Liver (tissue), 9 donors: Measurements from ENCODE around the gene DOCK8. TPM values are rescaled to one million over a fixed set of nuclear protein-coding genes. Genes with fewer than 3 reads are reported as not detected.

Experiments used
- DNase-seq: peaks from one replicate; pipeline ENCODE4 v3.0.0-alpha.2; 2017; ENCODE audit warnings: low spot score
- H3K27ac ChIP-seq, 2 donors: one replicate each; pipeline ENCODE4 v1.7.0; 2013; ENCODE audit warnings: inconsistent platforms in 2 of 2, low read length in 2 of 2, control low read depth in 1 of 2, low read depth in 1 of 2, mild to moderate bottlenecking in 1 of 2
- H3K27me3 ChIP-seq, 4 donors: one replicate each; pipeline versions ENCODE4 v1.6.1 to v1.7.0; 2013; ENCODE audit warnings: low read length in 3 of 4, inconsistent platforms in 1 of 4, mild to moderate bottlenecking in 1 of 4, moderate library complexity in 1 of 4; ENCODE audit not compliant: control insufficient read depth in 4 of 4, insufficient read depth in 4 of 4
- H3K36me3 ChIP-seq, 4 donors: one replicate each; pipeline versions ENCODE4 v1.6.1 to v1.7.0; 2013; ENCODE audit warnings: low read length in 3 of 4, mild to moderate bottlenecking in 3 of 4, low read depth in 1 of 4, moderate library complexity in 1 of 4; ENCODE audit not compliant: control insufficient read depth in 4 of 4, insufficient read depth in 3 of 4
- H3K4me1 ChIP-seq, 4 donors: one replicate each; pipeline versions ENCODE4 v1.6.1 to v1.7.0; 2013; ENCODE audit warnings: low read length in 3 of 4, mild to moderate bottlenecking in 3 of 4, moderate library complexity in 1 of 4; ENCODE audit not compliant: control insufficient read depth in 4 of 4, insufficient read depth in 4 of 4
- H3K4me3 ChIP-seq, 3 donors: one replicate each; pipeline versions ENCODE4 v1.6.1 to v1.7.0; 2013; ENCODE audit warnings: low read length in 3 of 3, control low read depth in 1 of 3, low read depth in 1 of 3, mild to moderate bottlenecking in 1 of 3
- H3K9ac ChIP-seq, 2 donors: one replicate each; pipeline ENCODE4 v1.7.0; 2013; ENCODE audit warnings: low read length in 2 of 2, mild to moderate bottlenecking in 2 of 2, moderate library complexity in 2 of 2, control low read depth in 1 of 2, low read depth in 1 of 2
- H3K9me3 ChIP-seq, 4 donors: one replicate each; pipeline versions ENCODE4 v1.6.1 to v1.7.0; 2013; ENCODE audit warnings: low read length in 3 of 4; ENCODE audit not compliant: control insufficient read depth in 4 of 4
- ATF3 ChIP-seq: IDR thresholded peaks from 2 replicates; pipeline ENCODE4 v1.6.1; 2016; ENCODE audit warnings: antibody characterized with exemption
- EGR1 ChIP-seq, 2 donors: IDR thresholded peaks; 2 replicates each; pipeline ENCODE4 v1.6.1; 2016 to 2018; ENCODE audit warnings: antibody characterized with exemption in 2 of 2, low read depth in 2 of 2
- FOXA1 ChIP-seq: IDR thresholded peaks from 2 replicates; pipeline ENCODE4 v1.6.1; 2016; ENCODE audit warnings: antibody characterized with exemption
- FOXA2 ChIP-seq: IDR thresholded peaks from 2 replicates; pipeline ENCODE4 v1.6.1; 2016; ENCODE audit warnings: antibody characterized with exemption
- GABPA ChIP-seq, 2 donors: IDR thresholded peaks in 1 of 2; conservative IDR thresholded peaks in 1 of 2; 2 replicates each; pipeline ENCODE4 v1.6.1; 2016; ENCODE audit warnings: antibody characterized with exemption in 2 of 2, mild to moderate bottlenecking in 1 of 2, moderate library complexity in 1 of 2
- HNF4A ChIP-seq, 2 donors: conservative IDR thresholded peaks; 2 replicates each; pipeline ENCODE4 v1.6.1; 2016; ENCODE audit warnings: antibody characterized with exemption in 2 of 2, mild to moderate bottlenecking in 2 of 2
- HNF4G ChIP-seq: IDR thresholded peaks from 2 replicates; pipeline ENCODE4 v1.6.1; 2016; ENCODE audit warnings: antibody characterized with exemption
- JUND ChIP-seq, 2 donors: IDR thresholded peaks; 2 replicates each; pipeline ENCODE4 v1.6.1; 2016; ENCODE audit warnings: antibody characterized with exemption in 2 of 2
- MAX ChIP-seq: IDR thresholded peaks from 2 replicates; pipeline ENCODE4 v1.6.1; 2016; ENCODE audit warnings: antibody characterized with exemption
- NR2F2 ChIP-seq: IDR thresholded peaks from 2 replicates; pipeline ENCODE4 v1.6.1; 2016; ENCODE audit warnings: antibody characterized with exemption
- RAD21 ChIP-seq, 2 donors: IDR thresholded peaks; 2 replicates each; pipeline ENCODE4 v1.6.1; 2016; ENCODE audit warnings: antibody characterized with exemption in 2 of 2, mild to moderate bottlenecking in 2 of 2
- REST ChIP-seq: IDR thresholded peaks from 2 replicates; pipeline ENCODE4 v1.6.1; 2016; ENCODE audit warnings: antibody characterized with exemption, mild to moderate bottlenecking
- RXRA ChIP-seq, 2 donors: IDR thresholded peaks; 2 replicates each; pipeline ENCODE4 v1.6.1; 2017 to 2018; ENCODE audit warnings: antibody characterized with exemption in 2 of 2, mild to moderate bottlenecking in 1 of 2
- SP1 ChIP-seq: IDR thresholded peaks from 2 replicates; pipeline ENCODE4 v1.6.1; 2018; ENCODE audit warnings: antibody characterized with exemption, mild to moderate bottlenecking
- TAF1 ChIP-seq: conservative IDR thresholded peaks from 2 replicates; pipeline ENCODE4 v1.6.1; 2016; ENCODE audit warnings: antibody characterized with exemption, mild to moderate bottlenecking
- YY1 ChIP-seq: IDR thresholded peaks from 2 replicates; pipeline ENCODE4 v1.6.1; 2016; ENCODE audit warnings: antibody characterized with exemption, mild to moderate bottlenecking
- ZBTB33 ChIP-seq: IDR thresholded peaks from 2 replicates; pipeline ENCODE4 v1.6.1; 2016; ENCODE audit warnings: antibody characterized with exemption
- WGBS: extraction: QIAGEN DNeasy Blood & Tissue Kit; methylation state at CpG from one replicate; pipeline ENCODE4 v1.1.7; 2013; 5-methylcytosine and 5-hydroxymethylcytosine counted together
- polyA plus RNA-seq, 2 donors: library from polyadenylated mRNA; stranded (reverse) in 1 of 2; unstranded in 1 of 2; fragments of 200-250 nt in 1 of 2; fragments of >200 nt in 1 of 2; fragmentation: Nextera tagmentation in 1 of 2; extraction: Ambion mirVana in 1 of 2; gene quantifications; one replicate each; pipeline versions ENCODE4 v1.2.1 to v1.2.3, GENCODE V29; 2013 to 2015
- total RNA-seq, 2 donors: library from RNA; depleted of rRNA; stranded (reverse); fragments of >200 nt; gene quantifications; one replicate each; pipeline ENCODE4 v1.2.3, GENCODE V29; 2014
- TF ChIP-seq, protein P1 (sequence below): fragments of 150-350 bp; IDR thresholded peaks from 2 replicates; pipeline ENCODE4 v1.5.1; 2017; ENCODE audit warnings: improper control_type of control experiment, low read depth, low read length; ENCODE audit not compliant: missing input control
- donor health status: healthy.
- donor health status: healthy.
- donor health status: healthy.
- donor health status: healthy.
- donor health status: healthy.

Gene DOCK8
- total and polyA plus RNA-seq, 4 donors, result 3.8 to 22.6 (median 7.4) TPM

DNA sequence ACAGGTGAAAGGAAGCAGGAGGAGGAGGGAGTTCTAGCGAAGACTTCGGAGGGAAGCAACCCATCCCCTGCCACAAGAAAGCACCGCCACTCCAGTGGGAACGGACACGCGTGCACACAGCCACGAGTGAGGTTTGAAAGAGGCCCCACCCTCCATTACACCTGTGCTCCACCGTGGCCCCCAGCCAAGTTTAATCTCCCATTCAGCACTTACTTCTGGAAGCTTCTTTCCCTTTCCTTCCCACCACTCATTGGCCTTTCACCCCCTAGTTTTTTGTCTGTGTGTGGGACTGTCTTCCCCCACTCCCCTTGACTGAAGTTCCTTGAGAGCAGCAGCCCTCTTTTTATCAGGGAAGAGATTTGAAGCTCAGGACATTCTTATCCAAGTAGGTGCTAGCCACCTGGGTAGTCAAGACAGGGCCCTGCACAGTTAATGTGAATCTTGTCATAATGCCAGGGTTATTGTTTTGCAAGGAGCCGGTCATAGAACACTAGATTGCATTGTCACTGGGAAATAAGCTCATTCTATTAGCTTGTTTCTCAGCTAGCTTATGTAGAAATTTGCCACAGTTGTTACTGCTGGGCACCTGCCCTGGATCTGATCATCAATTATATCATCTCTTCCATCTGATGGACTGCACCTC, 256.0 kb downstream of the DOCK8 start:
- Histone ChIP-seq H3K9me3 (no peaks in the 10 kb centered on the region), H3K27me3 (peaks cover 0 to 10% (median 0%) of the 10 kb centered on the region in 4 donors), H3K4me3 (peak overlapping the region; percentile 33 to 69 (median 43)), H3K27ac (peak overlapping the region in 1 of 2 donors; percentile 23), H3K4me1 (peaks cover 0 to 26% (median 20%) of the 10 kb centered on the region in 4 donors), H3K36me3 (no peaks in the 10 kb centered on the region), H3K9ac (no peak overlapping the region)
- no peak for DNase-seq
- TF ChIP-seq HNF4G (no peak), REST (no peak), HNF4A (conservative IDR thresholded peaks at IDR 0.05) (no peak), ATF3 (no peak), JUND (IDR thresholded peaks at IDR 0.05) (no peak), FOXA2 (no peak), EGR1 (IDR thresholded peaks at IDR 0.05; ENCODE audit: low read depth in 2 of 2) (no peak), SP1 (no peak), MAX (no peak), YY1 (no peak), RAD21 (IDR thresholded peaks at IDR 0.05) (no peak), TAF1 (no peak), ZBTB33 (no peak), RXRA (IDR thresholded peaks at IDR 0.05) (no peak), NR2F2 (no peak), GABPA (IDR thresholded peaks at IDR 0.05 in 1 of 2, conservative IDR thresholded peaks at IDR 0.05 in 1 of 2) (no peak), FOXA1 (no peak)
- TF ChIP-seq, protein P1, sequence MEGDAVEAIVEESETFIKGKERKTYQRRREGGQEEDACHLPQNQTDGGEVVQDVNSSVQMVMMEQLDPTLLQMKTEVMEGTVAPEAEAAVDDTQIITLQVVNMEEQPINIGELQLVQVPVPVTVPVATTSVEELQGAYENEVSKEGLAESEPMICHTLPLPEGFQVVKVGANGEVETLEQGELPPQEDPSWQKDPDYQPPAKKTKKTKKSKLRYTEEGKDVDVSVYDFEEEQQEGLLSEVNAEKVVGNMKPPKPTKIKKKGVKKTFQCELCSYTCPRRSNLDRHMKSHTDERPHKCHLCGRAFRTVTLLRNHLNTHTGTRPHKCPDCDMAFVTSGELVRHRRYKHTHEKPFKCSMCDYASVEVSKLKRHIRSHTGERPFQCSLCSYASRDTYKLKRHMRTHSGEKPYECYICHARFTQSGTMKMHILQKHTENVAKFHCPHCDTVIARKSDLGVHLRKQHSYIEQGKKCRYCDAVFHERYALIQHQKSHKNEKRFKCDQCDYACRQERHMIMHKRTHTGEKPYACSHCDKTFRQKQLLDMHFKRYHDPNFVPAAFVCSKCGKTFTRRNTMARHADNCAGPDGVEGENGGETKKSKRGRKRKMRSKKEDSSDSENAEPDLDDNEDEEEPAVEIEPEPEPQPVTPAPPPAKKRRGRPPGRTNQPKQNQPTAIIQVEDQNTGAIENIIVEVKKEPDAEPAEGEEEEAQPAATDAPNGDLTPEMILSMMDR, result no peak
- 12% methylated on average over 9 of the region's 9 CpGs for WGBS
